HEK293 (cell line): Measurements from ENCODE around the gene DIS3L2.

Experiments used
- CTCF ChIA-PET: fragments of 350-600 bp; formaldehyde crosslinking; extraction: SDS; loops from one replicate; lab custom pipeline; 2021; ENCODE audit warnings: antibody characterized with exemption; lab: Yijun Ruan, JAX
- POLR2A ChIA-PET: fragments of 300-600 bp; formaldehyde crosslinking; extraction: SDS; loops from one replicate; lab custom pipeline; 2020; ENCODE audit warnings: antibody characterized with exemption, inconsistent platforms; lab: Yijun Ruan, JAX
- H3K27ac ChIP-seq: fragments of 200-500 bp; sonication (Bioruptor generic); 2 replicates; pipeline ENCODE4 v1.5.1; 2014; ENCODE audit warnings: low read depth, low read length, control low read depth, inconsistent platforms; ENCODE audit errors: extremely low read depth
- H3K36me3 ChIP-seq, 2 experiments: fragments of 200-500 bp in 1 of 2; sonication (Bioruptor generic) in 1 of 2; 1 replicate in 1 of 2; 2 replicates in 1 of 2; pipeline ENCODE4 v1.5.1; 2014 to 2017; ENCODE audit warnings: inconsistent platforms in 2 of 2, low read length in 2 of 2; ENCODE audit not compliant: control insufficient read depth in 2 of 2, insufficient read depth in 1 of 2
- H3K4me1 ChIP-seq: fragments of 200-500 bp; sonication (Bioruptor generic); 2 replicates; pipeline ENCODE4 v1.5.1; 2014; ENCODE audit warnings: mild to moderate bottlenecking, low read length, inconsistent platforms; ENCODE audit not compliant: control insufficient read depth, insufficient read depth
- H3K4me3 ChIP-seq: 2 replicates; pipeline ENCODE4 v1.5.1; 2011; ENCODE audit warnings: low read depth, mild to moderate bottlenecking, control low read depth, low read length, moderate library complexity
- H3K9me3 ChIP-seq: fragments of 200-500 bp; sonication (Bioruptor generic); 2 replicates; pipeline ENCODE4 v1.5.1; 2014; ENCODE audit warnings: low read depth, low read length, inconsistent platforms; ENCODE audit not compliant: control insufficient read depth, insufficient read depth
- ATF2 ChIP-seq: fragments of 450-650 bp; formaldehyde crosslinking; IDR thresholded peaks from 2 replicates; pipeline ENCODE4 v1.5.1; 2016; ENCODE audit warnings: missing biosample characterization, missing genetic modification characterization, low read depth
- GLI4 ChIP-seq: fragments of 450-650 bp; formaldehyde crosslinking; IDR thresholded peaks from 2 replicates; pipeline ENCODE4 v1.5.1; 2016; ENCODE audit warnings: missing biosample characterization, missing genetic modification characterization
- GLIS1 ChIP-seq: fragments of 450-650 bp; formaldehyde crosslinking; IDR thresholded peaks from 2 replicates; pipeline ENCODE4 v1.5.1; 2016; ENCODE audit warnings: missing biosample characterization, missing genetic modification characterization
- GLIS2 ChIP-seq: fragments of 450-650 bp; formaldehyde crosslinking; IDR thresholded peaks from 2 replicates; pipeline ENCODE4 v1.5.1; 2016; ENCODE audit warnings: missing biosample characterization, missing genetic modification characterization
- PBX3 ChIP-seq: sonication (generic); formaldehyde crosslinking; IDR thresholded peaks from 2 replicates; pipeline ENCODE4 v1.8.1; 2022; ENCODE audit warnings: mild to moderate bottlenecking, moderate library complexity, missing genetic modification reagents
- PRDM10 ChIP-seq: fragments of 450-650 bp; formaldehyde crosslinking; IDR thresholded peaks from 2 replicates; pipeline ENCODE4 v1.5.1; 2016; ENCODE audit warnings: missing biosample characterization, missing genetic modification characterization
- PRDM6 ChIP-seq: fragments of 450-650 bp; formaldehyde crosslinking; IDR thresholded peaks from 2 replicates; pipeline ENCODE4 v1.5.1; 2017; ENCODE audit warnings: missing biosample characterization, missing genetic modification characterization
- SETDB1 ChIP-seq: IDR thresholded peaks from one replicate; pipeline ENCODE4 v1.6.1; 2017; ENCODE audit warnings: mild to moderate bottlenecking, low read length, moderate library complexity, mixed read lengths; ENCODE audit not compliant: insufficient read length
- ZFP37 ChIP-seq: fragments of 450-650 bp; formaldehyde crosslinking; IDR thresholded peaks from 2 replicates; pipeline ENCODE4 v1.5.1; 2016; ENCODE audit warnings: missing biosample characterization, missing genetic modification characterization
- ZNF140 ChIP-seq: fragments of 450-650 bp; formaldehyde crosslinking; IDR thresholded peaks from 2 replicates; pipeline ENCODE4 v1.5.1; 2016; ENCODE audit warnings: missing biosample characterization, missing genetic modification characterization
- ZNF2 ChIP-seq: fragments of 450-650 bp; formaldehyde crosslinking; IDR thresholded peaks from 2 replicates; pipeline ENCODE4 v1.5.1; 2016; ENCODE audit warnings: missing biosample characterization, missing genetic modification characterization
- ZNF24 ChIP-seq: fragments of 450-650 bp; formaldehyde crosslinking; IDR thresholded peaks from 2 replicates; pipeline ENCODE4 v1.5.1; 2016; ENCODE audit warnings: missing biosample characterization, missing genetic modification characterization
- ZNF488 ChIP-seq: fragments of 450-650 bp; formaldehyde crosslinking; IDR thresholded peaks from 2 replicates; pipeline ENCODE4 v1.5.1; 2016; ENCODE audit warnings: missing biosample characterization, missing genetic modification characterization
- ZNF518A ChIP-seq: fragments of 450-650 bp; formaldehyde crosslinking; conservative IDR thresholded peaks from 2 replicates; pipeline ENCODE4 v1.5.1; 2016; ENCODE audit warnings: low read depth, missing biosample characterization, missing genetic modification characterization
- ZNF560 ChIP-seq: fragments of 450-650 bp; formaldehyde crosslinking; IDR thresholded peaks from 2 replicates; pipeline ENCODE4 v1.5.1; 2017; ENCODE audit warnings: missing biosample characterization, missing genetic modification characterization, borderline replicate concordance
- ZNF585B ChIP-seq: fragments of 450-650 bp; formaldehyde crosslinking; IDR thresholded peaks from 2 replicates; pipeline ENCODE4 v1.5.1; 2016; ENCODE audit warnings: missing biosample characterization, missing genetic modification characterization
- ZNF776 ChIP-seq: fragments of 450-650 bp; formaldehyde crosslinking; IDR thresholded peaks from 2 replicates; pipeline ENCODE4 v1.5.0; 2017; ENCODE audit warnings: missing biosample characterization, missing genetic modification characterization, borderline replicate concordance
- ZNF785 ChIP-seq: fragments of 450-650 bp; formaldehyde crosslinking; IDR thresholded peaks from 2 replicates; pipeline ENCODE4 v1.5.1; 2016; ENCODE audit warnings: missing biosample characterization, missing genetic modification characterization

Gene DIS3L2

GRCh38 chr2:232278534-232278933 lies 317.0 kb downstream of the DIS3L2 start:
- no peaks in the 10 kb centered on the region for H3K4me1 ChIP-seq
- no peak overlapping the region for H3K4me3 ChIP-seq
- ChIA-PET CTCF (no interaction called here), POLR2A (no interaction called here)
- H3K36me3 ChIP-seq, result no peaks in the 10 kb centered on the region
- no peak overlapping the region for H3K27ac ChIP-seq
- no peaks in the 10 kb centered on the region for H3K9me3 ChIP-seq
- TF ChIP-seq ZNF140 (no peak), ZNF560 (tag by site-specific recombination) (no peak), SETDB1 (no peak), ATF2 (tag by site-specific recombination) (no peak), ZNF585B (tag by site-specific recombination) (no peak), PRDM10 (no peak), ZNF488 (no peak), ZNF2 (tag by site-specific recombination) (no peak), GLI4 (tag by site-specific recombination) (no peak), ZFP37 (tag by site-specific recombination) (no peak), GLIS2 (tag by site-specific recombination) (no peak), PRDM6 (tag by site-specific recombination) (no peak), GLIS1 (tag by site-specific recombination) (no peak), PBX3 (CRISPR knock-in tag) (no peak), ZNF518A (no peak), ZNF24 (tag by site-specific recombination) (no peak), ZNF776 (tag by site-specific recombination) (no peak), ZNF785 (tag by site-specific recombination) (no peak)
